Activated CD8-positive, alpha-beta T cell treated with anti-CD3 and anti-CD28 coated beads for 36 hours (primary cell): ENCODE measurements around the gene PDK2. TPM values are rescaled to one million over a fixed set of nuclear protein-coding genes. Genes with fewer than 3 reads are reported as not detected.

Source experiments
- ATAC-seq: fragments of 200-7000 bp; cut with Tn5 transposase; one replicate; pipeline ENCODE4 v1.10.0; 2021; ENCODE audit warnings: mild to moderate bottlenecking, moderate library complexity
- CTCF ChIA-PET: fragments of 350-600 bp; sonication (Branson Sonifier 250); formaldehyde crosslinking; loops from one replicate; lab custom pipeline; 2021; ENCODE audit warnings: antibody characterized with exemption; lab: Charles Lee
- POLR2A ChIA-PET: fragments of 350-600 bp; sonication (Branson Sonifier 250); formaldehyde crosslinking; loops from one replicate; lab custom pipeline; 2021; ENCODE audit warnings: antibody characterized with exemption; lab: Charles Lee
- DNase-seq: peaks from one replicate; pipeline ENCODE4 v3.0.0-alpha.2; 2020
- H3K27ac Mint-ChIP-seq: one replicate; pipeline ENCODE4 v1.8.0; 2021; ENCODE audit warnings: mild to moderate bottlenecking, mixed read lengths
- H3K27me3 Mint-ChIP-seq: one replicate; pipeline ENCODE4 v1.8.0; 2021; ENCODE audit warnings: mixed read lengths
- H3K36me3 Mint-ChIP-seq: one replicate; pipeline ENCODE4 v1.8.0; 2021; ENCODE audit warnings: low read depth, mixed read lengths
- H3K4me1 Mint-ChIP-seq: one replicate; pipeline ENCODE4 v1.8.0; 2021; ENCODE audit warnings: low read depth, mixed read lengths
- H3K4me3 Mint-ChIP-seq: one replicate; pipeline ENCODE4 v1.8.0; 2021; ENCODE audit warnings: mild to moderate bottlenecking, moderate library complexity, mixed read lengths
- H3K9me3 Mint-ChIP-seq: one replicate; pipeline ENCODE4 v1.8.0; 2021; ENCODE audit warnings: mixed read lengths
- intact Hi-C: fragments of 100-400 bp; cut with micrococcal nuclease; formaldehyde crosslinking; loops from one replicate; pipeline ENCODE4 v1.10.0; 2022
- total RNA-seq, 2 experiments: library from RNA; stranded (reverse); gene quantifications; one replicate each; pipeline ENCODE4 v1.2.3, GENCODE V29; 2021
- TF ChIP-seq, protein P1 (sequence below): fragments of 200-600 bp; IDR thresholded peaks from one replicate; pipeline ENCODE4 v1.8.0; 2022; ENCODE audit warnings: antibody characterized with exemption, mild to moderate bottlenecking

The PDK2 gene
- total RNA-seq, 2 experiments from 2014 or later, result 6.0 to 7.7 TPM

DNA sequence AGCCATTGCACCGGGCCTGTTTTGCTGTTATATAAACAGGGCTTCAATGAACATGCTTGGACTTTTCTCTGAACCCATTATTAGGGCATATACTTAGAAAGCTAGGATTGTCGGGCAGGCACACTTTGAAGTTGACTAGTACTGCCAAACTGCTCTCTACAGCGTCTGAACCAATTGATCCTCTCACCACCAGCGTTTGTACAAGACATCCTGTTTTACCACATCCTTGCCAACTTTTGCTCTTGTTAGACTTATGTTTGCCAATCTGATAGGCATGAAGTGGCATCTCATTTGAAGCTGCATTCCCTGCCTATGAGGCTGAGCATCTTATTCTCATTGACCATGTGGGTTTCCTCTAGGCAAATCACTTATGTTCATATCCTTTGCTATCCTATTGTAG, 62.7 kb downstream of the PDK2 start:
- ChIA-PET POLR2A (interaction anchor here (1.6 kb wide), 1 partner anchor 10 kb away, joined by 5 read pairs; no protein-coding TSS in a partner anchor), CTCF (interaction anchor here (0.8 to 2.2 kb wide), 6 partner anchors 8 to 64 kb away, joined by 3 to 10 read pairs (median 6); partner anchors contain the start of gene PPP1R9B)
- peaks cover 46% of the 10 kb centered on the region for H3K4me1 Mint-ChIP-seq
- ATAC-seq (no peak), DNase-seq (no peak)
- H3K27ac Mint-ChIP-seq, result no peak overlapping the region
- no peaks in the 10 kb centered on the region for H3K27me3 Mint-ChIP-seq
- intact Hi-C loops, result no loop called here
- TF ChIP-seq, protein P1, sequence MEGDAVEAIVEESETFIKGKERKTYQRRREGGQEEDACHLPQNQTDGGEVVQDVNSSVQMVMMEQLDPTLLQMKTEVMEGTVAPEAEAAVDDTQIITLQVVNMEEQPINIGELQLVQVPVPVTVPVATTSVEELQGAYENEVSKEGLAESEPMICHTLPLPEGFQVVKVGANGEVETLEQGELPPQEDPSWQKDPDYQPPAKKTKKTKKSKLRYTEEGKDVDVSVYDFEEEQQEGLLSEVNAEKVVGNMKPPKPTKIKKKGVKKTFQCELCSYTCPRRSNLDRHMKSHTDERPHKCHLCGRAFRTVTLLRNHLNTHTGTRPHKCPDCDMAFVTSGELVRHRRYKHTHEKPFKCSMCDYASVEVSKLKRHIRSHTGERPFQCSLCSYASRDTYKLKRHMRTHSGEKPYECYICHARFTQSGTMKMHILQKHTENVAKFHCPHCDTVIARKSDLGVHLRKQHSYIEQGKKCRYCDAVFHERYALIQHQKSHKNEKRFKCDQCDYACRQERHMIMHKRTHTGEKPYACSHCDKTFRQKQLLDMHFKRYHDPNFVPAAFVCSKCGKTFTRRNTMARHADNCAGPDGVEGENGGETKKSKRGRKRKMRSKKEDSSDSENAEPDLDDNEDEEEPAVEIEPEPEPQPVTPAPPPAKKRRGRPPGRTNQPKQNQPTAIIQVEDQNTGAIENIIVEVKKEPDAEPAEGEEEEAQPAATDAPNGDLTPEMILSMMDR, result no peak
- H3K36me3 Mint-ChIP-seq, result no peaks in the 10 kb centered on the region
- H3K9me3 Mint-ChIP-seq, result no peaks in the 10 kb centered on the region
- no peak overlapping the region for H3K4me3 Mint-ChIP-seq

DNA sequence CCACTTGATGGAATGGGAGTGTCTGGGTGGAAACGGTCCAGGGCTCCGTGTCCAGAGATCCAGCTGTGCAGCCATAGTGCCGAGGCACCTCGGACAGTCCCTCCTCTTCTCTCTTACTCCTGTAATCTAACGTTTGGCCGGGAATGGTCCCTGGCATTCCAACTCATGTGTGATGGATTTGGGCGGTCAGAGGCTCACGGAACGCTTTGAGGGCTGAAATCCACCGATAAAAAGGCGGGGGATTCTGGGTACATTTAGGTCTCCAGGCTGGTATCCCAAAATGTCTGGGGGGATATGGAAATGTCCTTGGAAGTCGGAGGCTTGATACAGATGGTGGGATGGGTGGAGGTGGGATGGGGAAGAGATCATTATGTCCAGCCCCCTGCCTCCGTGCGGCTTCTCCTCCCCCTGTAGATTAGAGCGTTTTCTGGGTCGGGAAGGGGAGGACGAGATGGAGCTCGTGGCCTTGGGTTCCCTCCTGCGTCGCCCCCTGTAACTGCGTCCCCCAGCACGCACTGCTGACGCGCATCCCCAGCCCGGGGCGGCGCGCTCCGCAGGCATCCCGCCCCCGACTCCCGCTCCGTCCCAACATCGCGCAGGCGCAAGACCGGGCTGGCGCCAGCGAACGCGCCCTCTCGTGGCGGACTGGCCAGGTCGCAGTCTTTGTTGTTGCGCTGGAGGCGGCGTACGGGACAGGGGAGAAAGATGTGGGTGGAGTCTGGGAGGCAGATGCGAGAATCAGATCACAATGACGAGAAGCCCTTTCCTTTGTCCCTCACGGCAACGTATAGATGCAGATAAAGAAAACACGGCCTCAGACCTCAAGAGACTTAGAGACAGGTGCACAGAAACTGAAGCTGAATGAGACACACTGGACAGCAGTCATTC, 66.1 kb downstream of the PDK2 start:
- peak; percentile 96 for DNase-seq
- Mint-ChIP-seq H3K36me3 (no peaks in the 10 kb centered on the region), H3K27me3 (no peaks in the 10 kb centered on the region), H3K4me3 (peak overlapping the region; percentile 65), H3K9me3 (no peaks in the 10 kb centered on the region), H3K27ac (peak overlapping the region; percentile 97), H3K4me1 (peaks cover 44% of the 10 kb centered on the region)
- intact Hi-C loops, result loop anchor here (10.0 kb wide), 1 partner anchor 46 kb away; no protein-coding TSS in a partner anchor
- ATAC-seq, result peak; percentile 92
- ChIA-PET POLR2A (interaction anchor here (0.8 to 2.8 kb wide), 12 partner anchors 12 to 185 kb away, joined by 3 to 64 read pairs (median 4); partner anchors contain the start of genes PPP1R9B and XYLT2), CTCF (interaction anchor here (0.8 to 2.8 kb wide), 27 partner anchors 9 to 236 kb away, joined by 3 to 102 read pairs (median 5); partner anchors contain the start of genes COL1A1, LRRC59, PDK2 and PPP1R9B)
- TF ChIP-seq, protein P1, result peak; percentile 84

Other genes starting within 250 kb of the PDK2 start
- gene TAC4, start 247.3 kb upstream of the PDK2 start, total RNA-seq, result not detected
- under 1 TPM; 0.43 to 0.81 TPM for gene DLX4, start 126.2 kb upstream of the PDK2 start, total RNA-seq
- gene DLX3, start 100.1 kb upstream of the PDK2 start, total RNA-seq, result not detected
- gene ITGA3, start 39.2 kb upstream of the PDK2 start, total RNA-seq, result 1 to 10 TPM; 4.2 to 7.2 TPM
- 1 to 10 TPM in 1 of 2 experiments, under 1 TPM in 1; 0.47 to 1.3 TPM for gene SAMD14, start 34.8 kb downstream of the PDK2 start, total RNA-seq
- gene PPP1R9B, start 55.3 kb downstream of the PDK2 start, total RNA-seq, result 10 to 100 TPM; 52.4 to 56.4 TPM
- under 1 TPM in 1 of 2 experiments, not detected in 1; 0.34 TPM for gene SGCA, start 70.7 kb downstream of the PDK2 start, total RNA-seq
- gene COL1A1, start 106.3 kb downstream of the PDK2 start, total RNA-seq, result 1 to 10 TPM in 1 of 2 experiments, under 1 TPM in 1; 0.92 to 1.0 TPM
- gene TMEM92, start 179.1 kb downstream of the PDK2 start, total RNA-seq, result not detected